Body of pancreas (tissue), 4 donors: ENCODE data around the gene EDNRA.

ENCODE experiments used
- POLR2A ChIP-seq, 3 donors: fragments of 450-650 bp; IDR thresholded peaks; one replicate each; pipeline ENCODE4 v1.6.1; 2016; ENCODE audit warnings: antibody characterized with exemption in 3 of 3, mild to moderate bottlenecking in 2 of 3
- TF ChIP-seq, protein P1 (sequence below), 7 experiments: fragments of 450-650 bp in 4 of 7; fragments of 200-600 bp in 3 of 7; sonication (generic) in 3 of 7; IDR thresholded peaks; one replicate each; pipeline ENCODE4 v1.5.1; 2016 to 2019; ENCODE audit warnings: antibody characterized with exemption in 7 of 7

DNA sequence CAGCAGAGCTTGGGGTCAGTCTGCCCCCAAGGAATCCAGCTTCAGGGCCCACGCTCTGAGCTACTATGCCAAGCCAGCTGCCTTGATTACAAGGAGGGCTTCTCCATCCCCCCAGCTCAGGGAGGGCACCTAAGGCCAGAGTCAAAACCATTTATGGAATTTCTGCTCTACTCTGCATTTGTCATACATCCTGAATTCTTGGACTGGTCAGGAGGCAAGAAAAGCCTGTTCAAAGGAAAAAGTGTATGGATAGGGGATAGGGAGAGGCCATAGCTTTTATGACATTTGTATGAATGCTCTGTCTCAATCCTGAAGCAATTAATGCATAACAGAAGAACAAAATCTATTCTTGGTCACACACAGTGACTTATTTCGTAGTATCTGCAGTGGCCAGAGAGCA is 32.2 kb downstream of the EDNRA start:
- TF ChIP-seq, protein P1, sequence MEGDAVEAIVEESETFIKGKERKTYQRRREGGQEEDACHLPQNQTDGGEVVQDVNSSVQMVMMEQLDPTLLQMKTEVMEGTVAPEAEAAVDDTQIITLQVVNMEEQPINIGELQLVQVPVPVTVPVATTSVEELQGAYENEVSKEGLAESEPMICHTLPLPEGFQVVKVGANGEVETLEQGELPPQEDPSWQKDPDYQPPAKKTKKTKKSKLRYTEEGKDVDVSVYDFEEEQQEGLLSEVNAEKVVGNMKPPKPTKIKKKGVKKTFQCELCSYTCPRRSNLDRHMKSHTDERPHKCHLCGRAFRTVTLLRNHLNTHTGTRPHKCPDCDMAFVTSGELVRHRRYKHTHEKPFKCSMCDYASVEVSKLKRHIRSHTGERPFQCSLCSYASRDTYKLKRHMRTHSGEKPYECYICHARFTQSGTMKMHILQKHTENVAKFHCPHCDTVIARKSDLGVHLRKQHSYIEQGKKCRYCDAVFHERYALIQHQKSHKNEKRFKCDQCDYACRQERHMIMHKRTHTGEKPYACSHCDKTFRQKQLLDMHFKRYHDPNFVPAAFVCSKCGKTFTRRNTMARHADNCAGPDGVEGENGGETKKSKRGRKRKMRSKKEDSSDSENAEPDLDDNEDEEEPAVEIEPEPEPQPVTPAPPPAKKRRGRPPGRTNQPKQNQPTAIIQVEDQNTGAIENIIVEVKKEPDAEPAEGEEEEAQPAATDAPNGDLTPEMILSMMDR (IDR thresholded peaks at IDR 0.05) = no peak
- TF ChIP-seq POLR2A (IDR thresholded peaks at IDR 0.05) = no peak
